ENCODE measurements around the gene PERM1.
"Not testable (repeated sequence)": the region's sequence is repeated elsewhere in the genome, so short reads cannot be mapped to it uniquely, and the experiment has no call there.

DNA sequence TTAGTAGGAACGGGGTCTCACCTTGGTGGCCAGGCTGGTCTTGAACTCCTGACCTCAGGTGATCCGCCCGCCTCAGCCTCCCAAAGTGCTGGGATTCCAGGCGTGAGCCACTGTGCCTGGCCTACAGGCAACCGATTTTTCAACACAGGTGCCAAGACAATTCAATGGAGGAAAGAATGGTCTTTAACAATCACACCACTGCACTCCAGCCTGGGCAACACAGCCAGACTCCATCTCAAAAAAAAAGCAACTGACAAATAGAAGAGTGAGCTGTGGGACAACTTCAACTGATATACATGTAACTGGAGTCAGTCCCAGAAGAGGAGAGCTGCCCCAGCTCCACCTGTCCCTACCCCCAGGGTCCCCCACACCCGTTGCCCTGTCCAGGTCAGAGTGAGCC, 12.7 kb upstream of the PERM1 start:
- TF ChIP-seq, protein P1, sequence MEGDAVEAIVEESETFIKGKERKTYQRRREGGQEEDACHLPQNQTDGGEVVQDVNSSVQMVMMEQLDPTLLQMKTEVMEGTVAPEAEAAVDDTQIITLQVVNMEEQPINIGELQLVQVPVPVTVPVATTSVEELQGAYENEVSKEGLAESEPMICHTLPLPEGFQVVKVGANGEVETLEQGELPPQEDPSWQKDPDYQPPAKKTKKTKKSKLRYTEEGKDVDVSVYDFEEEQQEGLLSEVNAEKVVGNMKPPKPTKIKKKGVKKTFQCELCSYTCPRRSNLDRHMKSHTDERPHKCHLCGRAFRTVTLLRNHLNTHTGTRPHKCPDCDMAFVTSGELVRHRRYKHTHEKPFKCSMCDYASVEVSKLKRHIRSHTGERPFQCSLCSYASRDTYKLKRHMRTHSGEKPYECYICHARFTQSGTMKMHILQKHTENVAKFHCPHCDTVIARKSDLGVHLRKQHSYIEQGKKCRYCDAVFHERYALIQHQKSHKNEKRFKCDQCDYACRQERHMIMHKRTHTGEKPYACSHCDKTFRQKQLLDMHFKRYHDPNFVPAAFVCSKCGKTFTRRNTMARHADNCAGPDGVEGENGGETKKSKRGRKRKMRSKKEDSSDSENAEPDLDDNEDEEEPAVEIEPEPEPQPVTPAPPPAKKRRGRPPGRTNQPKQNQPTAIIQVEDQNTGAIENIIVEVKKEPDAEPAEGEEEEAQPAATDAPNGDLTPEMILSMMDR (conservative IDR thresholded peaks at IDR 0.05) = not testable (repeated sequence)
- TF ChIP-seq EZH2 (IDR thresholded peaks at IDR 0.05; ENCODE audit: low read depth) = not testable (repeated sequence)
